H9 (cell line): ENCODE results near the gene HERC3. TPM values are rescaled to one million over a fixed set of nuclear protein-coding genes. Genes with fewer than 3 reads are reported as not detected.

Experiments used
- DNase-seq: peaks from one replicate; pipeline ENCODE4 v3.0.0-alpha.2; 2017
- H2AFZ ChIP-seq: one replicate; pipeline ENCODE4 v1.6.1; 2013; ENCODE audit warnings: mild to moderate bottlenecking, low read length, control low read depth, moderate library complexity
- H2AK5ac ChIP-seq: 2 replicates; pipeline ENCODE4 v1.6.1; 2013; ENCODE audit warnings: low read length, control low read depth, mixed read lengths; ENCODE audit not compliant: insufficient read length
- H2BK120ac ChIP-seq: one replicate; pipeline ENCODE4 v1.6.1; 2013; ENCODE audit warnings: low read depth, mild to moderate bottlenecking, low read length, control low read depth, inconsistent platforms; ENCODE audit not compliant: poor library complexity, severe bottlenecking
- H2BK12ac ChIP-seq: 2 replicates; pipeline ENCODE4 v1.6.1; 2013; ENCODE audit warnings: low read length, control low read depth, mixed read lengths, low read depth; ENCODE audit not compliant: insufficient read length
- H2BK15ac ChIP-seq: 2 replicates; pipeline ENCODE4 v1.6.1; 2013; ENCODE audit warnings: low read depth, low read length, control low read depth
- H2BK20ac ChIP-seq: one replicate; pipeline ENCODE4 v1.6.1; 2013; ENCODE audit warnings: low read depth, mild to moderate bottlenecking, low read length, control low read depth, inconsistent platforms; ENCODE audit not compliant: poor library complexity, severe bottlenecking
- H2BK5ac ChIP-seq: 2 replicates; pipeline ENCODE4 v1.6.1; 2013; ENCODE audit warnings: low read length, control low read depth, mixed read lengths; ENCODE audit not compliant: insufficient read length
- H3K14ac ChIP-seq: 2 replicates; pipeline ENCODE4 v1.6.1; 2013; ENCODE audit warnings: low read length, control low read depth; ENCODE audit not compliant: insufficient read depth
- H3K18ac ChIP-seq: 2 replicates; pipeline ENCODE4 v1.6.1; 2013; ENCODE audit warnings: low read depth, mild to moderate bottlenecking, mixed read lengths, low read length, control low read depth; ENCODE audit not compliant: insufficient read length
- H3K23ac ChIP-seq: 2 replicates; pipeline ENCODE4 v1.6.1; 2013; ENCODE audit warnings: low read length, control low read depth, mixed read lengths, low read depth; ENCODE audit not compliant: insufficient read length
- H3K23me2 ChIP-seq: 2 replicates; pipeline ENCODE4 v1.6.1; 2013; ENCODE audit warnings: low read depth, mild to moderate bottlenecking, mixed read lengths, low read length, control low read depth; ENCODE audit not compliant: insufficient read length, poor library complexity, severe bottlenecking
- H3K27ac ChIP-seq: 2 replicates; pipeline ENCODE4 v1.5.1; 2013; ENCODE audit warnings: low read length, control low read depth, mixed read lengths, low read depth; ENCODE audit not compliant: insufficient read length
- H3K27me3 ChIP-seq: 2 replicates; pipeline ENCODE4 v1.6.1; 2013; ENCODE audit warnings: low read length, control low read depth, inconsistent platforms; ENCODE audit not compliant: insufficient read depth
- H3K4ac ChIP-seq: 2 replicates; pipeline ENCODE4 v1.6.1; 2013; ENCODE audit warnings: low read depth, mild to moderate bottlenecking, control low read depth, inconsistent platforms, low read length, moderate library complexity
- H3K4me1 ChIP-seq: 2 replicates; pipeline ENCODE4 v1.6.1; 2013; ENCODE audit warnings: low read length, control low read depth, inconsistent platforms; ENCODE audit not compliant: insufficient read depth
- H3K4me2 ChIP-seq: 2 replicates; pipeline ENCODE4 v1.6.1; 2013; ENCODE audit warnings: low read length, control low read depth, mixed read lengths; ENCODE audit not compliant: insufficient read length, insufficient read depth
- H3K56ac ChIP-seq: 2 replicates; pipeline ENCODE4 v1.6.1; 2013; ENCODE audit warnings: low read depth, mild to moderate bottlenecking, mixed read lengths, low read length, control low read depth; ENCODE audit not compliant: insufficient read length
- H3K79me1 ChIP-seq: 2 replicates; pipeline ENCODE4 v1.6.1; 2013; ENCODE audit warnings: low read depth, mild to moderate bottlenecking, moderate library complexity, low read length, control low read depth, inconsistent platforms; ENCODE audit not compliant: insufficient read depth, poor library complexity, severe bottlenecking
- H3K79me2 ChIP-seq: 2 replicates; pipeline ENCODE4 v1.6.1; 2013; ENCODE audit warnings: low read length, control low read depth, inconsistent platforms; ENCODE audit not compliant: insufficient read depth
- H3K9ac ChIP-seq: 2 replicates; pipeline ENCODE4 v1.6.1; 2013; ENCODE audit warnings: low read length, control low read depth, mixed read lengths; ENCODE audit not compliant: insufficient read length; ENCODE audit errors: extremely low read depth
- H3K9me3 ChIP-seq: one replicate; pipeline ENCODE4 v1.6.1; 2013; ENCODE audit warnings: low read depth, low read length, inconsistent platforms; ENCODE audit not compliant: control insufficient read depth
- H3T11ph ChIP-seq: one replicate; pipeline ENCODE4 v1.6.1; 2013; ENCODE audit warnings: mild to moderate bottlenecking, low read length, control low read depth, inconsistent platforms
- H4K20me1 ChIP-seq: one replicate; pipeline ENCODE4 v1.6.1; 2013; ENCODE audit not compliant: control insufficient read depth, insufficient read length, insufficient read depth
- H4K5ac ChIP-seq: 2 replicates; pipeline ENCODE4 v1.6.1; 2013; ENCODE audit warnings: low read depth, mild to moderate bottlenecking, mixed read lengths, low read length, control low read depth; ENCODE audit not compliant: insufficient read length
- H4K8ac ChIP-seq: replicated peaks from 2 replicates; pipeline ENCODE4 v1.6.1; 2013; ENCODE audit warnings: low read length, control low read depth, mixed read lengths, low read depth; ENCODE audit not compliant: insufficient read length
- H4K91ac ChIP-seq: 2 replicates; pipeline ENCODE4 v1.6.1; 2013; ENCODE audit warnings: low read depth, mild to moderate bottlenecking, moderate library complexity, mixed read lengths, low read length, control low read depth; ENCODE audit not compliant: insufficient read length
- H3K27ac Mint-ChIP-seq, 3 experiments: 2 replicates in 2 of 3; 3 replicates in 1 of 3; pipeline ENCODE4 v1.8.0; 2020 to 2021; ENCODE audit warnings: mixed read lengths in 3 of 3, mild to moderate bottlenecking in 1 of 3, moderate library complexity in 1 of 3
- H3K27me3 Mint-ChIP-seq: 2 replicates; pipeline ENCODE4 v1.8.0; 2021; ENCODE audit warnings: low read depth, mild to moderate bottlenecking, moderate library complexity, mixed read lengths
- H3K36me3 Mint-ChIP-seq, 3 experiments: 2 replicates in 2 of 3; 3 replicates in 1 of 3; pipeline ENCODE4 v1.8.0; 2020 to 2021; ENCODE audit warnings: low read depth in 3 of 3, mixed read lengths in 3 of 3; ENCODE audit not compliant: insufficient read depth in 1 of 3
- H3K4me1 Mint-ChIP-seq, 2 experiments: 2 replicates each; pipeline ENCODE4 v1.8.0; 2020; ENCODE audit warnings: mixed read lengths in 2 of 2
- H3K4me3 Mint-ChIP-seq, 2 experiments: 2 replicates in 1 of 2; 3 replicates in 1 of 2; pipeline ENCODE4 v1.8.0; 2020 to 2021; ENCODE audit warnings: mild to moderate bottlenecking in 2 of 2, mixed read lengths in 2 of 2, moderate library complexity in 1 of 2
- H3K9me3 Mint-ChIP-seq, 2 experiments: 2 replicates in 1 of 2; 3 replicates in 1 of 2; pipeline ENCODE4 v1.8.0; 2020; ENCODE audit warnings: mild to moderate bottlenecking in 2 of 2, mixed read lengths in 2 of 2, moderate library complexity in 1 of 2
- WGBS: extraction: QIAGEN DNeasy Blood & Tissue Kit; methylation state at CpG from one replicate; pipeline ENCODE4 v1.1.7; 2013; ENCODE audit warnings: missing lambda C conversion rate, low lambda C conversion rate, mixed read lengths; ENCODE audit not compliant: insufficient read length; ENCODE audit errors: extremely low coverage; 5-methylcytosine and 5-hydroxymethylcytosine counted together
- total RNA-seq: library from RNA; stranded (reverse); gene quantifications from 2 replicates; pipeline ENCODE4 v1.2.1, GENCODE V29; 2021
- TF ChIP-seq, protein P1 (sequence below): fragments of 200-600 bp; sonication (generic); conservative IDR thresholded peaks from 3 replicates; pipeline ENCODE4 v1.8.0; 2021; ENCODE audit warnings: antibody characterized with exemption, mild to moderate bottlenecking

HERC3 gene
- total RNA-seq, 1 experiment from 2014 or later = 2.9 TPM

DNA sequence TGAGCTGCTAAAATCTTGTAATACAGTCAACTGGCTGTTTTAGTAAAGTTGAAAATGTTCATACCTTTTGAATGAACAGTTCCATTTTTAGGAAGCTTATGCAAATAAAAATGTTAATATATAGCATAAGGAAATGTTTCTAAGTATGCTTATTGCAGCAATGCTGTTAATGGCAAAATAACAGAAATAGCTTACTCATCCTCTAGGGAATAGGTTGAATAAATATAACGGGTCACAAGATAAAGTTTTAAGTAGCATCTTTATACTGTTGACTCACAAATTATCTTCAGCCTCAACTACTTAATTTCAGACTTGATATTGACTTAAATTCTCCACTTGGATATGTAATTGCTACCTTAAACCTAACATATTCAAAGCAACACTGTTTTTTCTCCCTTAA, 27.7 kb downstream of the HERC3 start:
- H3K9me3 ChIP-seq = no peaks in the 10 kb centered on the region
- no peak overlapping the region for H3K56ac ChIP-seq
- H3K27me3 Mint-ChIP-seq = no peaks in the 10 kb centered on the region; the same call in 1 of the 2 replicates
- no peak overlapping the region for H3K14ac ChIP-seq
- H2BK15ac ChIP-seq = no peak overlapping the region
- H3K27me3 ChIP-seq = no peaks in the 10 kb centered on the region
- H3K79me2 ChIP-seq = no peaks in the 10 kb centered on the region
- no peak overlapping the region for H2AK5ac ChIP-seq
- no peak overlapping the region for H3K27ac Mint-ChIP-seq
- H3K4me2 ChIP-seq = no peak overlapping the region
- H3T11ph ChIP-seq = no peak overlapping the region
- H3K4me1 ChIP-seq = no peaks in the 10 kb centered on the region; the same call in 1 of the 2 replicates
- no peak overlapping the region for H3K27ac ChIP-seq
- H2BK12ac ChIP-seq = no peak overlapping the region
- H2BK120ac ChIP-seq = no peak overlapping the region
- 0 out of 4 replicates have a peak, but pooled peaks cover 0 to 3% of the 10 kb centered on the region in 2 experiments for H3K4me1 Mint-ChIP-seq
- no peaks in the 10 kb centered on the region for H4K20me1 ChIP-seq
- H3K79me1 ChIP-seq = no peaks in the 10 kb centered on the region
- TF ChIP-seq, protein P1, sequence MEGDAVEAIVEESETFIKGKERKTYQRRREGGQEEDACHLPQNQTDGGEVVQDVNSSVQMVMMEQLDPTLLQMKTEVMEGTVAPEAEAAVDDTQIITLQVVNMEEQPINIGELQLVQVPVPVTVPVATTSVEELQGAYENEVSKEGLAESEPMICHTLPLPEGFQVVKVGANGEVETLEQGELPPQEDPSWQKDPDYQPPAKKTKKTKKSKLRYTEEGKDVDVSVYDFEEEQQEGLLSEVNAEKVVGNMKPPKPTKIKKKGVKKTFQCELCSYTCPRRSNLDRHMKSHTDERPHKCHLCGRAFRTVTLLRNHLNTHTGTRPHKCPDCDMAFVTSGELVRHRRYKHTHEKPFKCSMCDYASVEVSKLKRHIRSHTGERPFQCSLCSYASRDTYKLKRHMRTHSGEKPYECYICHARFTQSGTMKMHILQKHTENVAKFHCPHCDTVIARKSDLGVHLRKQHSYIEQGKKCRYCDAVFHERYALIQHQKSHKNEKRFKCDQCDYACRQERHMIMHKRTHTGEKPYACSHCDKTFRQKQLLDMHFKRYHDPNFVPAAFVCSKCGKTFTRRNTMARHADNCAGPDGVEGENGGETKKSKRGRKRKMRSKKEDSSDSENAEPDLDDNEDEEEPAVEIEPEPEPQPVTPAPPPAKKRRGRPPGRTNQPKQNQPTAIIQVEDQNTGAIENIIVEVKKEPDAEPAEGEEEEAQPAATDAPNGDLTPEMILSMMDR = no peak
- no peak overlapping the region for H3K4me3 Mint-ChIP-seq
- no peak overlapping the region for H4K5ac ChIP-seq
- H3K23me2 ChIP-seq = no peaks in the 10 kb centered on the region
- DNase-seq = no peak
- no CpG with 5 or more reads among the region's 1 CpG for WGBS
- H2AFZ ChIP-seq = no peak overlapping the region
- H3K36me3 Mint-ChIP-seq = peaks cover 1 to 14% (median 11%) of the 10 kb centered on the region in 3 experiments; a peak in 5 of 7 replicates
- no peak overlapping the region for H2BK20ac ChIP-seq
- no peak overlapping the region for H2BK5ac ChIP-seq
- H4K8ac ChIP-seq = no peak overlapping the region
- no peak overlapping the region for H3K4ac ChIP-seq
- no peak overlapping the region for H4K91ac ChIP-seq
- H3K9ac ChIP-seq = no peak overlapping the region
- no peak overlapping the region for H3K23ac ChIP-seq
- peaks cover 3 to 8% of the 10 kb centered on the region in 2 experiments; a peak in 4 of 5 replicates for H3K9me3 Mint-ChIP-seq
- H3K18ac ChIP-seq = no peak overlapping the region
